ENCODE results near the gene ZDHHC11B.
"Not testable (repeated sequence)": the region's sequence is repeated elsewhere in the genome, so short reads cannot be mapped to it uniquely, and the experiment has no call there.

Gene ZDHHC11B

GRCh38 chr5:784428-785177, at the start of gene ZDHHC11B:
Gene ZDHHC11B (minus strand): TSS chr5:784729. CDS start chr5:766919, 17,810 bp downstream.
- peak; percentile 95 for DNase-seq

- not testable (repeated sequence) for DNase-seq
These were observed 49.5 kb upstream of the ZDHHC11B start for GRCh38 chr5:834013-834412.

- DNase-seq, result not testable (repeated sequence)
These were observed 43.7 kb upstream of the ZDHHC11B start for GRCh38 chr5:828194-828593.

GRCh38 chr5:825544-825943, 41.0 kb upstream of the ZDHHC11B start:
- DNase-seq, result not testable (repeated sequence)

GRCh38 chr5:821504-821903, 37.0 kb upstream of the ZDHHC11B start:
- DNase-seq, result no peak

- no peak for DNase-seq
These were observed 35.7 kb upstream of the ZDHHC11B start for GRCh38 chr5:820245-820644.

GRCh38 chr5:819078-819477, 34.5 kb upstream of the ZDHHC11B start:
- DNase-seq, result no peak

- no peak for DNase-seq
These were observed 31.6 kb upstream of the ZDHHC11B start for GRCh38 chr5:816176-816575.

- DNase-seq, result no peak
These were observed 30.9 kb upstream of the ZDHHC11B start for GRCh38 chr5:815449-815848.

GRCh38 chr5:813575-813974, 29.0 kb upstream of the ZDHHC11B start:
- not testable (repeated sequence) for DNase-seq

- DNase-seq, result not testable (repeated sequence)
These were observed 26.9 kb upstream of the ZDHHC11B start for GRCh38 chr5:811384-811783.

- DNase-seq, result not testable (repeated sequence)
These were observed 23.4 kb upstream of the ZDHHC11B start for GRCh38 chr5:807719-808514.

GRCh38 chr5:801472-801871, 16.9 kb upstream of the ZDHHC11B start:
- no peak for DNase-seq

GRCh38 chr5:801055-801454, 16.5 kb upstream of the ZDHHC11B start:
- not testable (repeated sequence) for DNase-seq

GRCh38 chr5:798505-799138, 14.1 kb upstream of the ZDHHC11B start:
- not testable (repeated sequence) for DNase-seq

- DNase-seq, result not testable (repeated sequence)
These were observed 13.5 kb upstream of the ZDHHC11B start for GRCh38 chr5:797986-798385.

- DNase-seq, result not testable (repeated sequence)
These were observed 11.3 kb upstream of the ZDHHC11B start for GRCh38 chr5:795873-796272.

- DNase-seq, result not testable (repeated sequence)
These were observed 10.4 kb upstream of the ZDHHC11B start for GRCh38 chr5:794948-795347.

GRCh38 chr5:788703-789102, 4.2 kb upstream of the ZDHHC11B start:
- DNase-seq, result not testable (repeated sequence)

- DNase-seq, result not testable (repeated sequence)
These were observed 3.3 kb upstream of the ZDHHC11B start for GRCh38 chr5:787857-788233.

- not testable (repeated sequence) for DNase-seq
These were observed 2.8 kb upstream of the ZDHHC11B start for GRCh38 chr5:787224-787856.

GRCh38 chr5:785181-785705, 714 bp upstream of the ZDHHC11B start:
- peak; percentile 17 for DNase-seq

All from stimulated activated CD4-positive, alpha-beta T cell treated with anti-CD3 and anti-CD28 coated beads, Interleukin-4, amount 100 ng/mL, for 24 hours (primary cell).